NCI-H2227 treated with DMSO at 0.1 percent for 48 hours (cell line): Measurements from ENCODE around the gene TNFSF10.
"Not testable (repeated sequence)": the region's sequence is repeated elsewhere in the genome, so short reads cannot be mapped to it uniquely, and the experiment has no call there.

Source experiments
- DNase-seq: peaks from one replicate; lab custom pipeline; 2025; lab: John Stamatoyannopoulos, UW

TNFSF10 gene

DNA sequence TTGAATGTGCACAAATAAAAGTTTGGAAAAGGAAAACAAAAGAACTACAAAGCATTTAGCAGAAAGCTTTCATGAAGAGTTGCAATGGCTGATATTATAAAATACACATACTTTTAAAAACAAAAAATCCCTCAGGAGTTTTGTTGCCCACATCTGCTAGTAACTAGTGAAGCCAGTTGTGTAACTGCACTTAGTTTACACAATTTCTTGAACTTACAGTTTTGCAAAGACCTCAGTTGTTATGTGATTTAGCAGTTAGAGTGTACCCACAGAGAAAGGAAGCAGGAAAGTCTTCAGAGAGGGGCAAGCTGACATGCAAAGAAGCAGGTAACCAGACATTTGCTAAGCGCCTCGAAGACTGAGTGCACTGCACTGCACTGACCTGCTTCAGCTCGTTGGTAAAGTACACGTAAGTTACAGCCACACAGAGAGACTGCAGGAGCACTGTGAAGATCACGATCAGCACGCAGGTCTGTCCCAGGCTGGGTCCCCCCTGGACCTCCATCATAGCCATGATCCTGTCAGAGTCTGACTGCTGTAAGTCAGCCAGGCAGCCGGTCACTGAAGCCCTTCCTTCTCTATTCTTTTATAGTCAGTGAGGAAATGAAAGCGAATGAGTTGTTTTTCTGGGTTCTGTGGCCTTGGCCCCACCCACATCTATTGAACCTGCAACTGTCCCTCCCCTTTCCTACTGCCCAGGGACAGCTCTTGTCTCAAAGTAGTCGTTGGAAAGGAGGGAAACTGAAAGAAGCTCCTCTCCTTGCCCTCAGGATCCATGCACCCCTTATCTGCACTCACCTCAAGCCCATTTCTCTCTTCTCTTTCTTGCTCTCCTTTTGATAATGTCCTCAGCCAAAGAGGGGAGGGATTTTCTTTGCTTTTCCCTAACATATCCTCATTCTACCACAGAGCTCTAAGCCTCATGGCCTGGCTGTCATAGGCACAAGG lies at the start of gene TNFSF10:
TNFSF10 (minus strand) TSS at position 560 of the 948 bp plus-strand sequence; CDS start at position 514, 46 bp downstream.
- peak; percentile 47 for DNase-seq

DNA sequence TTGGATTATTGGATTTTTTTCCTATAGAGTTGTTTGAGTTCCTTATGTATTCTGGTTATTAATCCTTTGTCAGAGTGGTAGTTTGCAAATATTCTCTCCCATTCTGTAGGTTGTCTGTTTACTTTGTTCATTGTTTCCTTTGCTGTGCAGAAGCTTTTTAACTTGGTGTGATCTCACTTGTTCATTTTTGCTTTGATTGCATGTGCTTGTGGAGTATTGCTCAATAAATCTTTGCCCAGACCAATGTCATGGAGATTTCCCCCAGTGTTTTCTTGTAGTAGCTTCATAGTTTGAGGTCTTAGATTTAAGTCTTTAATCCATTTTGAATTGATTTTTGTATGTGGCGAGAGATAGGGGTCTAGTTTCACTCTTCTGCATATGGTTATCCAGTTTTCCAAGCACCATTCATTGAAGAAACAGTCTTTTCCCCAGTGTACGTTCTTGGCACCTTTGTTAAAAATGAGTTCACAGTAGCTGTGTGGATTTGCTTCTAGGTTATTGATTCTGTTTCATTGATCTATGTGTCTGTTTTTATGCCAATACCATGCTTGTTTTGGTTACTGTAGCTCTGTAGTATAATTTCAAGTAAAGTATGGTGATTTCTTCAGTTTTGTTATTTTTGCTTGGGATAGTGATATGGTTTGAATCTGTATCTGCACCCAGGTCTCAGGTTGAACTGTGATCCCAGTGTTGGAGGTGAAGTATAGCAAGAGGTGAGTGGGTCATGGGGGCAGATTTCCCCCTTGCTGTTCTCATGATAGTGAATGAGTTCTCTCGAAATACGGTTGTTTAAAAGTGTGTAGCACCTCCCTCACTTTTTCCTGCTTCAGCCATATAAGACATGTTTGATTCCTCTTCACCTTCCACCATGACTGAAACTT lies 46.1 kb upstream of the TNFSF10 start:
- no peak for DNase-seq

DNA sequence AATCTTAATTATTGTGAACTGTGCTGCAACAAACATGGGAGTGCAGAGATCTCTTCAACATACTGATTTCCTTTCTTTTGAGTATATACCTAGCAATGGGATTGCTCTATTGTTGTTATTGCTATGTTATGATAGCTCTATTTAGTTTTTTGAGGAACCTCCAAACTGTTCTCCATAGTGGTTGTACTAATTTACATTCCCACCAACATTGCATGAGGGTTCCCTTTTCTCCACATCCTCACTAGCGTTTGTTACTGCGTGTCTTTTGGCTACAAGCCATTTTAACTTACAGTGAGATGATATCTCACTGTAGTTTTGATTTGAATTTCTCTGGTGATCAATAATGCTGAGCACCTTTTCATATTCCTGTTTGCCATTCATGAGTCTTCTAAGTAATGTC lies 45.5 kb upstream of the TNFSF10 start:
- DNase-seq: no peak

DNA sequence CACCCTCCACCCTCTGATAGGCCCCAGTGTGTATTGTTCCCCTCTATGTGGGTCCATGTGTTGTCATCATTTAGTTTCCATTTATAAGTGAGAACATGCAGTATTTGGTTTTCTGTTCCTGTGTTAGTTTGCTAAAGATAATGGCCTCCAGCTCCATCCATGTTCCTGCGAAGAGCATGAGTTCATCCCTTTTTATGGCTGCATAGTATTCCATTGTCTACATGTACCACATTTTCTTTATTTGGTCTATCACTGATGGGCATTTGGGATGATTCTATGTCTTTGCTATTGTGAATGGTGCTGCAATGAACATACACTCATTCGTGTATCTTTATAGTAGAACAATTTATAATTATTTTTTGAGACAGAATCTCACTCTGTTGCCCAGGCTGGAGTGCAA lies 43.6 kb upstream of the TNFSF10 start:
- not testable (repeated sequence) for DNase-seq

DNA sequence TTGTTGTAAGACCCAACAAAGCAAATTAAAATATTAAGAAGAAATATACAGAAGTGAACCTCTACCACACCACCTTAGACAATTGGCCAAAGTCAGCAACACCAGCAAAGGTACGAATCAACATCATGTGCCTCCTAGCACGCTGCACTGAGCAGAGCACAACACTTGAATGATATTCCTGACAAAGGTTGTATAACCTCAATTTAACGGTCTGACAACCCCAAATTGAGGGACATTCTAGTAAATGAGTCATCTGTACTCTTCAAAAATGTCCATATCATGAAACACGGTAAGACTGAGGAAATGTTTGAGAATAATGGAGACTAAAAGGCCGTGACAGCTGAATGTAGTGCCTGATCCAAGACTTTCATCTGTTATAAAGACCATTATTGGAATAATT lies 41.3 kb upstream of the TNFSF10 start:
- no peak for DNase-seq

DNA sequence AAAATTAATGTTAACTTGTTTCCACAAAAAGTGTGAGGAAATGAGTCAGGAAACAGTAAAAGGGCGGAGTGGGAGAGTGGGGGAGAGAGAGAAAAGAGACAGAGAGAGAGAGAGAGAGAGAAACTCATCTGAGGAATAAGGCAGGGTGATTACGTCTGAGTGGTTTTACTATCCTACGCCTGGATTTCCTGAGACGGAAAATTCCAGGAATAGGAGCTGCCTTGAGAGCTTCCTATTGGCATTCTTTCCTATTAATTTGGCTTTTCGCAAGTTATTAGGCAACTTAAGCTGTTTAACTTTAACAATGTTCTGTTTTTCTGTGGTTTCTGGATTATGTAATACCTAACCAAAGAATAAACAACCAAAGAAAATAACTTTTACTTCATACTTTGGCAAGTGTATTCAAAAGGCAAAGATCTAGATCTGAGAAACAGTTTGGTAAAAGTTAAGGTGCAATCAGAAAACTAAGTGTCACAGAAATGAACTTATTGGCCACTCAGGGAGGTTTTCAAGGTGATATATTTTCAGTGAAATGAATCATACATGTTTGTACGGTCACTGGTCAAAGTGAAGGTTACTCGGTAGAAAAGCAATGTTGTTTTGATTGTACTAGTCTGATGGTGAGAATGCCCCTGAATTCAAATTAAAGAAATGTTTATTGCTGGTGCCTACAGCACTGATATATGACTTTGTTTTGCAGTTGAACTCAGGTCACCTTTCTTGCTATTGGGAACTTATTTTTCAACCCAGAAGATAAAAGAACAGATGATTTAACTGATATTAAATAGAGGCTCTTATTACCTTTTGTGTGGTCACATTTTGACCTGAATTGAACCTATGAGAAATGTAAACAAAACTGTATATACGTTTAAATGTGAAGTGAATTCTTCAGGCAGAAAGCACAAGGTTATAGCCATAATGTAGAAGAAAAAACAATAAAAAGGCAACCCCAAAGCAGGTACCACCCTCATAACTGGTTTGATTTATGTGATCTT lies 39.9 kb upstream of the TNFSF10 start:
- DNase-seq: peak; percentile 15

DNA sequence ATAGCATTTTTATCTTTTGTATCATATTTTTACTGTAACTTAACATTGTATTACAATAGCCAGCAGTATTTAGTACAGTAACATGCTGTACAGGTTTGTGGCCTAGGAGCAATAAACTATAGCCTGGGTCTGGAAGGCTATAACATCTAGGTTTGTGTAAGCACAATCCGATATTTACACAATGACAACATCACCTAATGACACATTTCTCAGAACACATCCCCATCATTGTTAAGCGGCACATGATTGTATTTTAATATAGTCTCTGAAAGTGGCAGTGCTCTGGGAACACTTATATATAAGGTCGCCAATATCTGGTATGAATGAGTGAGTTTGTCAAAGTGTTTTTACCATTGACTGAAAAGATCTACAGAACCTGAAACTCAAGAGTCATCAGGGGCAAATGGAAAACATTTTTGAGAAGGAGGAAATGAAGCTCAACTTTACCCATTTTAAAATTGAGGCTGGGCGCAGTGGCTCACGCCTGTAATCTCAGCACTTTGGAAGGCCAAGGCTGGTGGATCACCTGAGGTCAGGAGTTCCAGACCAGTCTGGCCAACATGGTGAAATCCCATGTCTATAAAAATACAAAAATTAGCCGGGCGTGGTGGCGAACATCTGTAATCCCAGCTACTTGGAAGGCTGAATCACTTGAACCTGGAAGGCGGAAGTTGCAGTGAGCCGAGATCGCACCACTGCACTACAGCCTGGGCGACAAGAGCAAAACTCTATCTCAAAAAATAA lies 38.8 kb upstream of the TNFSF10 start:
- DNase-seq: no peak

DNA sequence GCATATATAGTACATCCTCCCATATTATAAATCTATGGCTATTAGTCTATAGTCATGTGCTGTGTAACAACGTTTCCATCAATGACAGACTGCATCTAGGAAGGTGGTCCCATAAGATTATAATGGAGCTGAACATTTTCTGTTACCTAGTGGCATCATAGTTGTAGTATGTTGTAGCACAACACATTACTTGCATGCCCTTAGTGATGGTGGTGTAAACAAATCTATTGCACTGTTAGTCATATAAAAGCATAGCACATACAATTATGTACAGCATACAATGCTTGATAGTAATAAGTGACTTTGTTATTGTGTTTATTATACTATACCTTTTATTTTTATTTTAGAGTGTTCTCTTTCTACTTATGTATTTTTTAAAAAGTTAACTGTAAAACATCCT lies 37.4 kb upstream of the TNFSF10 start:
- DNase-seq: no peak

DNA sequence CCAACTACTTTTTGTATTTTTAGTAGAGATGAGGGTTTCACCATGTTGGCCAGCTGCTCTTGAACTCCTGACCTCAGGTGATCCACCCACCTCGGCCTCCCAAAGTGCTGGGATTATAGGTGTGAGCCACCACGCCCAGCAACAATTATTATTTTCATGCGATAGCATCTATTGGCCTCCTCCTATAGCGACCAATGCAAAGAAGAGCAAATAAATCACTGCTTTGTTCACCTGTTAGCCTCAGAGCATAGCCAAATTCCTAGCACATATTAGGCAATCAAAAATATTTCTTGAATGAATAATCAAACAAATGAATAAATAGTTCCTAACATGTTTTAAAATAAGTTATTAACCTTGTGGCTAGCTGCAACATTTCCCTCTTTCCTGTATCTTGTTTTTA lies 36.8 kb upstream of the TNFSF10 start:
- DNase-seq: no peak

DNA sequence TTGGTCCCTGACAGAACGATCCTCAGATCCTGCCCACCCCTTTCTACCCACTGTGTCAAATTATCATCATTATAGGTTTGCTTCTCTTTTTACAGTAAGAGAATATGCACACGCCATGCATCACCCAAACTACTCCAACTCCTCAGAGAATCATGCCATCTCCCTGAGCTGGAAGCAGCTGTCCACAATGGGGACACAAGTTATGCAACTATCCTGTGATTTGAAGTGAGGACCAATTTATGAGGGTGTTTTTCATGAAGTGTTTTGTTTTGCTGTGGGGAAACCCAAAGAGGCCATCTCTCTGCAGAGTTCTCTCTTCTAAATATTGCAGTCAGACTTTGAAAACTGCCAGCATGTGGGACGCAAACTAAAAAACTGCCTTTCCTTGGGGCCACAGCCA lies 35.8 kb upstream of the TNFSF10 start:
- DNase-seq: no peak

DNA sequence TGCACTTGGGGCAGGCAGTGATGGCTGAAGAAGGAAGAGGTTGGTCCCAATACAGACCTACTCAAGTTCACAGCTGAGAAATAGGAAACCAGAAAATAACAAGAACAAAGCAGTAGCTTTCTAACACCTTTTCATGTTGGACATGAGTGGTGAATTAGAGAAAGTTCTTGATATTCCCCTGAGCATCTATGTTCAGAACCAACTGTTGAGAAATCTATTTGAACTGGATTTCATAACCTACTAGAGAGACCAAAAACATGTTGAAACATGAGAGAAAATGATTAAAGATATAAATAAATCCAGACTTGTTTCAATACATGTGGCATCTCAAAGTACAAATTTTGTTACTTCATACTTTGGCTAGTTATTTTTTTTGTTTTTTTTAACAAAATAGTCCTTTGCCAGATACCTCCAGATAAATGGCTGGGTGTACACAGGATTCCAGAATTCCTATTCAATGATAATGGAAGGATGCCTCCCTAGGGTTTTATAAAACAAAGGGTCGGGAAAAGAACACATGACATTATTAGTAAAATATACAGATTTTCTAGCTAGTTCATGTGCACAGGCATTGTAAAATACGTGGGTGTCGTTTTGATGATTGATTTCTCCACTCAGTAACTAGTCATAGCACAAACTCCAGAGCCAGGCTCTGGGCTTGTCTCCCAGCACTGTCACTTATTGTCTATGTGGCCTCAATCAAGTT lies 34.4 kb upstream of the TNFSF10 start:
- no peak for DNase-seq

DNA sequence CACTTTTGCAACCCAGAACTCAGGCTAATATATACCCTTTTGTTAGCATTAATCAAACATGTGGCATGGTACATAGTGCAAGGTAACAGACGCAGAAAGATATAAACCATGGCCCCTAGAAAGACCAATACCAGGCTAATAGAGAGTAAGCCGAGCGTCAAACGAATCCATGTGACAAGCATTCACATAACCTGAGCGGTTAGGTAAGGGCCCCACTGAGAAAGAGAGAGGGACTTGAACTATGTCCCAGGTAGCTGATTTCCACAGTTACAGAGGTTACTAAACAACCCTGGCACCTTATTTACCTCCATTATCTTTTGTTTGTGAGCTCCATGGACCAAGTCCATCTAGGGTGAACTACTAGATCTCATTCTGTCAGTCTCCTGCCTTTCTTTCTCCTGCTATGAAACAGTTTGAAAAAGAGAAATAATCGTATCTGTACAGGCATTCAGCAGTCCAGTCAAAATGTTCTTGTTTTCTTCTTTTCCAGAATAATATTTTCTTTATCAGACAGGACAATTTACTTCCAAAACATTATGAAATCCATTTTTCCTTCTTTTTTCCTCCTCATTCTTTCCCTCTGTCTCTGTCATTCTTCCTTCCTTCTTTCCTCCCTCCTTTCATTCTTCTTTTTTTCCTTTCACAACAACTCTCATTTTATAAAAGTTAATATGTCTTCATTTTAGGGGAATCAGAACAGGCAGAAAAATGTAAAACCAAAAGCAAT lies 30.5 kb upstream of the TNFSF10 start:
- DNase-seq: no peak

DNA sequence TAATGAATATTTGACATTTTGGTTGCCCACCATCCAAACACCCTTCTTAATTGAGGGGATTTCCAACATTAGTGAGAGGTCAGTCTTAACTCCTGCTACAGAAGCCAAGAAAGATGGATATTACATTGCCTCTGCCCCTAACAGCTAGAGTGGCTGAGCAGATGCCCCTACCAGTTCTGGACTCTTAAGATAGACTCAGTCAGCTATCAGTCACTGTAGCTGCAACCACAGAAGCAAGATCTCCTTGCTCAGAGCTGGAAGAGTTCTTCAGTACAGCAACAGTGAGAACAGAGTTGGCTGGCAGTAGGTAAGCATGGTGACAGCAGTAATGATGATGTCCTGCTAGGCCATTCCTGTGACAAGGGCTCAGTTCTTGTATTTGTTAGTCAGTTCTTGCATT lies 29.4 kb upstream of the TNFSF10 start:
- DNase-seq: no peak

DNA sequence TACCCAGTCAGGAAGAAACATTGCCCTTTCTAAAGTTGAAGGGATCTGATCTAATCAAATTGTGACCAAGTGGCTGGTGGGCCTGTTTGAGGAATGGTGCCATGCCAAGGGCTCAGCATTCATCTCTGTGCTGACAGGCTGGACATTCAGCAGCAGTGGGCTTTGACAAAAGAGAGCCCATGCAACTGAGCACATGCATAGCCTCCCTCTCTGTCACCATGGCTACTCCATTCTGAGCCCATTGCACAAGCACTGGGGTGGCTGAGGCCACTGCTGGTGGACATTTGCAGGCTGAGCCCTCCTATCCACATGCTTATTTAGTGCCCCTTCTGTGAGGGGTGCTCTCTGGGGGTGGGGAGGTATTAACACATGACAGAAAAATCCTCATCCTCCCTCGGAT lies 28.6 kb upstream of the TNFSF10 start:
- no peak for DNase-seq

DNA sequence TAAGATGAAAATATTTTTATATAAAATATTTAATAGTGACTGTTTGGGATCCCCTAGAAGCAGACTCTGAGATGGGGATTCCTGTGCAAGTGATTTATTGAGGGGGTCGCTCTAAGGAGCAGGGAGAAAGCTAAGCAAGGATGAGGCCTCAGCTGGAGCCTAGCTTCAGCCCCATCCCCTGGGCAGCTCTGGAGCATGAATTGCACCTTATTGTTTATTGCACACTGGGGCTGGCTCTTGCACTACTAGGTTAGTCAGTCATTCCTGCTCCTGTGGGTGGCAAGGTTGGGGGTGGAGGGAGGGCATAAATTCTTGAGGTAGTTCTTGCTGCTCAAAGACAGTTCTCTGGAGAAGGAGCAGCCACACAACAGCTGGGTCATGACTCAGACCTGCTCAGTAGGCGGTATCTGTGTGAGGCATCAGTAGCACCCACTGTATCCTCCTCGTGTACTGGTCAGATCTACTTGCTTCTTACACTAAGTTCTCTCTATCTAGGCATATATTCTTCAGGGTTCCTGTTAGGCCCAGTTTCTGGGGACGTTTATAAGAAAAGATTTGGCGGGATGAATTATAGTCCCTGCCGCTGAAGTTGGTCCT lies 27.2 kb upstream of the TNFSF10 start:
- DNase-seq: no peak

DNA sequence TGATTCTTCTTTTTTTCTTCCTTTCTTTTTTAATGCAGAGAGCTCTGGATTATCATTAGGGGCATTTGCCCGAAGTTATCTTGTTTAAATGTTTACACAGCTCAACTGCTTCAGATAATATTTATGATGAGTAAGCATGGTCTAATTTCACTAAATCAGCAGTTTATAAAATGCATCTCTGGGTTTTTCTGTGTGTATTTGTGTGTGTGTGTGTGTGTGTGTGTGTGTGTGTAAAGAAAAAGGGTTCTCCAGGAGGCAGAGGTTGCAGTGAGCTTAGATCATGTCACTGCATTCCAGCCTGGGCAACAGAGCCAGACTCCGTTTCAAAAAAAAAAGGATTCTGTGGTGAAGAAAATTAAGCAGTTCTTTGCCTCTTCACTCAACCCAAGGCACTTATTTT lies 25.9 kb upstream of the TNFSF10 start:
- DNase-seq: no peak

DNA sequence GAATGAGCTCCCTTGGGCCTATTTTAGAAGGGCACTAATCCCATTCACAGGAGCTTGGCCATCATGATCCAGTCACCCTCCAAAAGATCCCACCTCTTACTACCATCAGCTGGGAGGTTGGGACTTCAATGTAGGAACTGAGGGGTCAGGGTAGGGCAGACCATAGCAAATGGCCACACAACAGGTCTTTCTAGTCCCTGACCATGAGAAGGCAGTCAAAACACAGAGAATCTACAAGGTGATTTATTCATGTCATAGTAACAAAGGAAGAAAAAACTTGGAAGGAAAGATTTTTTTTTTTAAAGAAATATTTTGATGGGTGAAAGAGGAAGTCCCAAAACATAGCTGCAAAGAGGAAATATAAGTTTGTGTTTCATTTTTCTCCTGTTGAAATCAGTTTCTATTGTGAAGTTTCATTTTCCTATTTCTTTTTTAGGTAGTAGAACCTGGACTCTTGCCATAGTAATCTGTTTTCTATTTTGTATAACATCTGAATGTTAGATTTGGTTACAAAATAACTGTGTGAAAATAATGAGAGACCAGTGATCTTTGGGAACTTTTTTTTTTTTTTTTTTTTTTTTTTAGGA lies 23.5 kb upstream of the TNFSF10 start:
- DNase-seq: no peak

DNA sequence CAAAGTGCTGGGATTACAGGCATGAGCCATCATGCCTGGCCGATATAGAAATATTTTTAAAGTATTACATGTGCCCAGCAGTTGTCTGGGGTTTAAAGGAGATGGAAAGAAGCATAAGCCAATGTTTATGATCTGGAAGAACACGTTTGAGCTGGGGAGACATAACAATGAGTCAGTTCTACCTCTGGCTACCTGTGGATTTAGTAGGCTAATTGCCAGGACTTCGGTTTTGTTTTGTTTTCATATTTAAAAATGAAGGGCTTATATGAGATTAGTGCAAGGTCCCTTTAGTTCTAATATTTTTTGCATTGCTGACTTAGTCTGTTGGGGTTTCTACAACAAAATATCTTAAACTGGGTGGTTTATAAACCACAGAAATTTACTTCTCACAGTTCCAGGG lies 22.9 kb upstream of the TNFSF10 start:
- no peak for DNase-seq

DNA sequence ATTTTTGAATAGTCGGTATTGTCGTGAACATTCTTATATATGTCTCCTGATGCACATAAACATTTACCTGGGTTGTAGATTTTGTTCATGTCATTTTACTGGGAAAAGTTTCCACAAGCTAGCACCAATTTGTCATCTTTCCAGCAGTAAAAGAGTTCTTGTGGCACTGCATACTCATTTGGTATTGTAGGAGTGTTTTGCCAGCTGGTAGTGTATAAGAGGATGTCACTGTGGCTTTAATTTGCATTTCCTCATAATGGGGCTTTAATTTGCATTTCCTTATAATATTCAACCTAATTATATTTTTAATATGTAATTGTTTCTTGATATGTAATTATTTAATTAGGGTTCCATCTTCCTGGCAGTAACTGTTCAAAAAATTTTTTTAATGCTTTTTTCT lies 21.2 kb upstream of the TNFSF10 start:
- no peak for DNase-seq
